ENCODE data around the gene GNGT1.

The GNGT1 gene

DNA sequence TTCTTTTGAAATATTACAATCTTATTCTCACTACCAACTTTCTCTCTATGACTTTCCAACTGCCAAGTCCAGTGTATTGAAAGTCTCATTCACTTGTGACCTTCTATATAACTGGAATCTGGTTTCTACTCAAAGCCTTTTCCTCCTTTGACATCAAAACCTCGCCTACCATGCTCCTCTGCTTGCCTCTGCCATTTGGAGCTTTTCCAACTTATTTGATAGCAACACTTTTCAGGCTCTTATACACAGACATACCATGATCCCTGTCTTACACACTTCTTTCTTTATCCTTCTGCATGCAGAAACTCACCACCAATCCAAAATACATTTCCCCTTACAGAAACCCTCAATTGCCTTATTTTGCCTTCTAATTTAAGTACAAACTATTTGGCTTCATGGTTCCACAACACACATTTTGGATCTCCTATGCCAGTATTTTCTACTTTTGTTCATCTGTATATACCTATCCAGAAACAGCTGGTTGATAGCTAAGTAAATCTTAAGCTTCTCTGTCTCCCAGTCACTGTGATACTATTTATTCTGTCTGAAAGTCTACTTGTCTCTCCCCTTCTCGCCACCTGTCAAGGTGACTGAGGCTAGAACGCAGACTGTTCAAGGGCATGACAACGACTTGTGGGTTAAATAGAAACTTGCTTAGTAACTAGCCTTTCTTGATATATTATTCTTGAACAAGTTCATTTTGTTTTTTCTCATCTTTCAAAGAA is 37.6 kb downstream of the GNGT1 start:
- no peak for DNase-seq

DNA sequence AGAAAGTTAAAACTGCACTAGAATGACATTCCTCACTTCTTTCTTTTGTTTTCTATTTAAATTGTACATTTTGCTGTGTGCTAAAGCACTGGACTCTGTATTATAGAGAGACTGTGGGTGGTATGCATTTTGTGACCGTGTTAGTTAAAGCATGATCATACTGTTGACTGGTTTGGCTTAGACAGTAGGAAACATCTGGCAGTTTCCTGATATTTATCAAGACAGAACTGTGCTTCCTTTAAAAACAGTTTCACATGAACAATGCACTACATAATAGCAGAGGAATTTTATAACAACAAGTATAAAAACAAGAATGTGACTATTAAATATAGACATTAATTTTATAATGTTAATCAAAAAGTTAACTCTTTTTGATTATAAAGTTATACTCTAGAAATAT is 38.3 kb downstream of the GNGT1 start:
- no peak for DNase-seq

DNA sequence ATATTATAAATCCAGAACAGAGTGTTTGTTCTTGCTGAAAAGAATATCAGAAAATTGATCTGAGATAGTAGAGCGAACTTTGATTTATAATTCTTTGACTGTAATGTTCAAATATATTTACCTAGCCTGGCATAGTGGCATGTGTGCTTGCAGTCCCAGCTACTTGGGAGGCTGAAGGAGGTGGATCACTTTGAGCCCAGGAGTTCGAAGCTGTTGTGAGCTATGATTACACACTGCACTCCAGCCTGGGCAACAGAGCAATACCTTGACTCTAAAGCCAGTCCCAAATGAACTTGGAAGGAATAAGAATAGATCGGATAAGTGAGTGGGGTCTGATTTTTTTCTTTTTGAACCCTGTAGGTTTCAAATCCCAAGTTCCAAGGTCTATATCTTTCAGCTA is 38.7 kb downstream of the GNGT1 start:
- no peak for DNase-seq

DNA sequence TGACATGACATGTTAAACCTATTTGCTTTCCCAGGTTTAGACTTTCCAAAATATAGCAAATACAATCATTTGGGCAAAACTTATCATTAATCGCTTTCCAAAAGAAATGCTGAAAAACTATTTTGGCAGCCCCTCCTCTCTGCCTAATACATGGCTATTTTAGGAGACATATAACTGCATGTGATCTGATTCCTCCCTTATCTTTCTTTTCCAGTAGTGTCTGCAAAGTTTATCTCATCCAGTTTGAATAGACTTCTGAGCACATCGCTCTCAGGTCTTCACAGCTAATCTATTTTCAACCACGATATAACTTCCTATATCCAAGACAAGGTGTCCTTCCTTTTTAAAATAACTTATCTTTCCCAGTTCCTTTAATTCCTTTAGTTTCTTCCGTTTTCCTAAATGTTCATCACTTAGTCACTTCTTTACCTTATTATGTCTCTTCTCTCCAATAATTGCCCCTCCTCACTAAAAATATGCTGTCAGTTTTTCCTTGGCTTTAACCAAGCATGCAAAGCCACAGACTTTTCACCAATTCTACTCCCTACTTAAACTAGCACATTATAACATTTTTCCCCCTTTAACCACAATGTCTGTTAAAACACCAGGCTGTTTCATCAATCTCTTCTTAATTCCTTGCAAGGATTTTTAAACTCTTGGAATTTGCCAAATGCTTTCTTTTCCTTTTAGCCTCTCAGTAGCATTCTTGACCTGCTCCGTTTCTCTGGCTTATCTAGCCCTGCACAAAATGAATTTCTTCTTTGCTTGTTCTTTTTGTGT is 39.6 kb downstream of the GNGT1 start:
- no peak for DNase-seq

DNA sequence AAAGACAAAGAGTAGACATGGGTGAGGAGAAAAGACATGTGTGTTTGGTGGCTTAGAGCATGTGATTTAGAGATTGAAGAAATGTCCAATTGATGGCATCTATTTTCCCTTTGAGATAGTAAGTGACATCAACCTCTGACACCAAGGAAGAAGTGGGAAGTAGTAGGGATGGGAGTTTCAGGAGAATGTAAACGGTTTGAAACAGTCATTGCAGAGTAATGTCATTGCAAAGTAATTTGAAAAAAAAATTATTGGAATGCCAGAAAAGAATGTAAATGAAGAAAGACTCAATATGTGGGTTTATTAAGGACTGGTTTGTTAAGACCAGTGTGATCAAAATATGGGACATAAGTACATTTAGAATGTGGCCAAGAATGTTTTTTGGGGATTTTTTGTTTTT is 41.7 kb downstream of the GNGT1 start:
- DNase-seq, result no peak

DNA sequence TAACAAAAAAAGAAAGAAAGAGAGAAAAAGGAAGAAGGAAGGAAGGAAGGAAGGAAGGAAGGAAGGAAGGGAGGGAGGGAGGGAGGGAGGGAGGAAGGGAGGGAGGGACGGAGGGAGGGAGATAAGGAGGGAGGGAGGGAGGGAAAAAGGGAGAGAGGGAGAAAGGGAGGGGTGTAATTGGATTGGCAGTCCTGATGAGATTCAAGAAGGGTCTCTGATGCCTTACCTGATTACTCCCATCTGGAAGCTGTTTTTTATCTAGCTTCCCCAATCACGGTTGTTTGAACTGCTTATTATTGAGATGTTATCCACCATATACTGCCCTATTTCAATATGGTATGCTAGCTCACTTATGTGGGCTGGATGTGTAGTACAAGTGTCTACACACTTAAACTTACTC is 42.5 kb downstream of the GNGT1 start:
- DNase-seq, result no peak

DNA sequence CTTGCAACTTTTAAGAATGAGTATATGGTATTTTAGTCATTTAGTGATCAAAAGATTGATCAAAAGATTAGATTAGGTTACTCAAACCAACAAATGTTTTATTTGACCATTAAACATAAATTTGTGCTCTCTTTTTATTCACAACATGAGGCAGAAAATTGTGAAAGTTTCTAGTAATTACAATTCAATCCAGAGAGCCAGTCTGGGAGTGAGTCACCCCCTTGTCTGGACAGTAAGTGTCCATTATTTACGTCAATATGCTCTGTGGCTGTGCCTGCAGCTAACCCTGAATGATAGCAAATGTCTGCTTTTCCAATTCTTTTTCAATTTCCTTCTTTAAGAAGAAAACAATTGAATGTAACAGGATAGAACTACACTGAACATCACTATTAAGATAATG is 43.1 kb downstream of the GNGT1 start:
- DNase-seq, result no peak

DNA sequence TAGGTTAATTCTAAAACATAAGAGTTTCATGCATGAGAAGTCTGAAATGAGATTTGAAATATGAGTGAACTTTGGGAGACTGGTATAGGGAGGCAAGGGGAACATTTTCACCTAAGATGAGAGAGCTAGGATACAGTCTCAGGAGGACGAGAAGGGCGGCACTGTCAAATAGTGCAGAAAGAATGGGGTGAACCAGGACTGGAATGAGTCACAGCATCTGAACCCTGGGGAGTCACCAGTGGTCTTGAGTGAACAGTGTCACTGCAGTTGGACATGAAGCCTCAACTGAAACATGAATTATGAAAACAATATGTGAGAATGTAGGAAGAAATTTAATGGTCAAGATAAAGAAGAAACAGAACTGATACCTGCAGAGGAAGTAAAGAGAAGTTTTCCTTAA is 48.9 kb downstream of the GNGT1 start:
- DNase-seq, result no peak

DNA sequence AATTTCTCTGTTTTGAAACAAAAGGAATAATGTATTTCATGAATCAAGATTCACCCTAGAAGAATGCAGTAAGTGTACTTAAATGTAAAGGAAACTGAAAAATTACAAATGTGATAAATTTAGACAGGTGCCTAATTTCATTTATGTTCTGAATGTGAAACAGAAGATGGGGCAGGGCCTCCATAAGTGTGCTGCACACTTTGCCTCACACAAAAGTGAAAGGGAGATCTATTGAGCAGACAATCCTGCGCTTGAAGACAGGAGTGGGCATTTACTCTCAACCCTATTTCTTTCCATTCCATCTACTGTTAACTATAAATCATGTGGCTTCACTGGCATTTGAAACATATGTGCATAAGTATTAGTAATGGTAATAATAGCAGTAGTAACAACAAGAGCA is 51.4 kb downstream of the GNGT1 start:
- no peak for DNase-seq

DNA sequence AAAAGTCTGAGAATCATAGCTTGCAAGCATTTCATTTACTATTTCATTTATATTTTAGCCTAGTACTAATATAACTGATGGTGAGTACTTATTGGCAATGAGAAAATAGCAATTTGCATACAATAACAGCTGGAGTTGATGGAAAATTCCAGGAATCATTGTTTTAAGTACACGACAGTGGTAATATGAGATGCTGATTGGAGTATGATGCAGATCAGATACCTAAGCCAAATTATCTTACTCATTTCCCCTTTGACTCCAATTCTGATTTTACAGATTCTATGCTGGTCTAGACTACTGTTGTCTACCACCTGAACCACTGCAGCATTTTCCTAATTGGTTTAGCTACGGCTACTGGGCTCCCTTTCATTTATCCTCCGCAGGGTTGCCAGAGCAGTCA is 51.8 kb downstream of the GNGT1 start:
- DNase-seq, result no peak

DNA sequence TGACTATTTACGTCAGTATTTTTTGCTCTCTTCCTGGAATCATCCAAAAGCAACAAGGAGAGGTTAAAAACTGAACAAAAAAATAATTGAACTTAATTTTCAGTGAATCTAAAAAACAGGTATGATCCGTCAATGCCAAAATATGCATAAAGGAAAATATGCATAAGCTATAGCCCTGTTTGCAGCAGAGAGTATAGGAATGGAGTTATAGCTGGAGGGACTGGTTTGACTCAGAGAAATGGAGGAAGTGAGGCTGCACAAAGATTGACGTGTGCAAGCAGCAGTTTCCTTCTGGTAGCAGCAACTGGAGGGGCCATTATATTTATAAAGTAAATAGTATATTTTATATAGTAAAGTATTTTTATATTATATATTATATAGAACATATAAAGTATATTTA is 52.3 kb downstream of the GNGT1 start:
- no peak for DNase-seq
